A673 (cell line): ENCODE data around the gene CHODL.

Experiments
- EZH2 ChIP-seq: fragments of 200-600 bp; sonication (generic); IDR thresholded peaks from 2 replicates; pipeline ENCODE4 v1.6.1; 2017; ENCODE audit warnings: borderline replicate concordance, low read depth, mild to moderate bottlenecking, mixed read lengths, antibody characterized with exemption, low read length; ENCODE audit not compliant: poor library complexity, severe bottlenecking
- TF ChIP-seq, protein P1 (sequence below): fragments of 300-800, 200-600 bp; sonication (generic); conservative IDR thresholded peaks from 2 replicates; pipeline ENCODE4 v1.5.1; 2017; ENCODE audit warnings: low read depth, mild to moderate bottlenecking, antibody characterized with exemption, low read length, moderate library complexity, mixed read lengths

DNA sequence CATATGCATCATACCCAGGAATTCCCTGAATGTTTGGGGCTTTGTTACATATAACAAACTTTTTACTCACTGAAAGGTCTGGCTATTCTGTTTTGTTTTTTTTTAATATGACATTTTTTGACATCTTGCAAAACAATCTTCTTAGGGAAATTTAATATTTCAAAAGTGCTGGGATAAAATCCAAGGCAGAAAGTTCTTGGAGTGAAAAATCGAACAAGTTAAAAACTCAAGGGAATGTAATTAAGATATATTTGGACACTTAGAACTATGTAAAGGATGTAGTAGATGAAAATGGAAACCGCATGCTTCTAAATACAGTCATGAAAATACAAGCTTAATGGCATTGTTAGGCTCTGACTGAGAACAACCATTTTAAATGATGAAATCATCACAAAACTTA lies 8.6 kb downstream of the CHODL start:
- TF ChIP-seq, protein P1, sequence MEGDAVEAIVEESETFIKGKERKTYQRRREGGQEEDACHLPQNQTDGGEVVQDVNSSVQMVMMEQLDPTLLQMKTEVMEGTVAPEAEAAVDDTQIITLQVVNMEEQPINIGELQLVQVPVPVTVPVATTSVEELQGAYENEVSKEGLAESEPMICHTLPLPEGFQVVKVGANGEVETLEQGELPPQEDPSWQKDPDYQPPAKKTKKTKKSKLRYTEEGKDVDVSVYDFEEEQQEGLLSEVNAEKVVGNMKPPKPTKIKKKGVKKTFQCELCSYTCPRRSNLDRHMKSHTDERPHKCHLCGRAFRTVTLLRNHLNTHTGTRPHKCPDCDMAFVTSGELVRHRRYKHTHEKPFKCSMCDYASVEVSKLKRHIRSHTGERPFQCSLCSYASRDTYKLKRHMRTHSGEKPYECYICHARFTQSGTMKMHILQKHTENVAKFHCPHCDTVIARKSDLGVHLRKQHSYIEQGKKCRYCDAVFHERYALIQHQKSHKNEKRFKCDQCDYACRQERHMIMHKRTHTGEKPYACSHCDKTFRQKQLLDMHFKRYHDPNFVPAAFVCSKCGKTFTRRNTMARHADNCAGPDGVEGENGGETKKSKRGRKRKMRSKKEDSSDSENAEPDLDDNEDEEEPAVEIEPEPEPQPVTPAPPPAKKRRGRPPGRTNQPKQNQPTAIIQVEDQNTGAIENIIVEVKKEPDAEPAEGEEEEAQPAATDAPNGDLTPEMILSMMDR = no peak
- TF ChIP-seq EZH2 = no peak
